ENCODE data around the gene NRROS. TPM values are rescaled to one million over a fixed set of nuclear protein-coding genes. Genes with fewer than 3 reads are reported as not detected.

The NRROS gene
- total RNA-seq, 1 donor from 2014 or later: 20.7 TPM

DNA sequence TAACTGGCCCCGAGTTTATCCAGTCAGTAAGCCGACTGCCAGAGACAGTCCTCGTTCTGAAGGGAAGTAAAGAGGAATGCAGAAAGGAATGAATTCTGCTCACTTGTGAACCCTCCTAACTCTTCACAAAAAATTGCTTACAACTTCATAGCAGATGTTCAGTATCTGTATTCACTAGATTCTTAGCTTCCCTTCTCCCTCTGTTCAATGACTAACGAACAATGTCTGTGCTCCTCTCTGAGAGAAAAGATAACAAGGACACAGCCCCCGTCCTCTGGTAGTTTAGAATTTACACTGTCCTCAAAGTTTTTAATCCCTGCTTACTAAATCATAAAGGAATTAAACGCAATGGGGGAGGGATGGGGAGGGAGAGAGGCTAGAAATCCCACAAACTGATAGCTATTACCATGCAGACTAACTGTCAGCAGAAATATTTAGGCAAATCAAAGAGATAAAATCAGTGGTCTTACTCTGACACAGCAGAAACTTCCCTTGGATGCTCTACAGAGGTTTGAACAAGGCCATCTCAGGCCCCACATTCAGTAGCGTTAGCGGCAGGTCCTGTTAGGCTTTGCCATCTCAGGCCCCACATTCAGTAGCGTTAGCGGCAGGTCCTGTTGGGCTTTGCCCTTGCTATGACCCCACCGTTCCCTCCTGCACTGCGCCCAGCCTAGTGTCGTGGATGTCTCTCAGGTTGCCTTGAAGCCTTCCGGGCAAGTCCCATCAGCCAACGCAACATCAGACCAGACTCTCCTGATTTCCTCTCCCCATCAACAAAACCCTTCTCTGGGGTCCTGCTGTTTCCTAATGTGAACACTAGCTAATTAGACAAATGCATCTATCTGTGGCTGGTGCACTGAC, 23.4 kb downstream of the NRROS start:
- no peak overlapping the region for H3K4me3 ChIP-seq
- TF ChIP-seq, protein P1, sequence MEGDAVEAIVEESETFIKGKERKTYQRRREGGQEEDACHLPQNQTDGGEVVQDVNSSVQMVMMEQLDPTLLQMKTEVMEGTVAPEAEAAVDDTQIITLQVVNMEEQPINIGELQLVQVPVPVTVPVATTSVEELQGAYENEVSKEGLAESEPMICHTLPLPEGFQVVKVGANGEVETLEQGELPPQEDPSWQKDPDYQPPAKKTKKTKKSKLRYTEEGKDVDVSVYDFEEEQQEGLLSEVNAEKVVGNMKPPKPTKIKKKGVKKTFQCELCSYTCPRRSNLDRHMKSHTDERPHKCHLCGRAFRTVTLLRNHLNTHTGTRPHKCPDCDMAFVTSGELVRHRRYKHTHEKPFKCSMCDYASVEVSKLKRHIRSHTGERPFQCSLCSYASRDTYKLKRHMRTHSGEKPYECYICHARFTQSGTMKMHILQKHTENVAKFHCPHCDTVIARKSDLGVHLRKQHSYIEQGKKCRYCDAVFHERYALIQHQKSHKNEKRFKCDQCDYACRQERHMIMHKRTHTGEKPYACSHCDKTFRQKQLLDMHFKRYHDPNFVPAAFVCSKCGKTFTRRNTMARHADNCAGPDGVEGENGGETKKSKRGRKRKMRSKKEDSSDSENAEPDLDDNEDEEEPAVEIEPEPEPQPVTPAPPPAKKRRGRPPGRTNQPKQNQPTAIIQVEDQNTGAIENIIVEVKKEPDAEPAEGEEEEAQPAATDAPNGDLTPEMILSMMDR (IDR thresholded peaks at IDR 0.05): no peak
- peaks cover 38% of the 10 kb centered on the region for H3K36me3 ChIP-seq
- no peaks in the 10 kb centered on the region for H3K4me1 ChIP-seq
- H3K27ac ChIP-seq: no peak overlapping the region
- H3K9me3 ChIP-seq: no peaks in the 10 kb centered on the region
- H3K27me3 ChIP-seq (ENCODE audit: low read depth): no peaks in the 10 kb centered on the region
- intact Hi-C loops (cut with DNase I): no loop called here
- DNase-seq (no peak), ATAC-seq (no peak)

DNA sequence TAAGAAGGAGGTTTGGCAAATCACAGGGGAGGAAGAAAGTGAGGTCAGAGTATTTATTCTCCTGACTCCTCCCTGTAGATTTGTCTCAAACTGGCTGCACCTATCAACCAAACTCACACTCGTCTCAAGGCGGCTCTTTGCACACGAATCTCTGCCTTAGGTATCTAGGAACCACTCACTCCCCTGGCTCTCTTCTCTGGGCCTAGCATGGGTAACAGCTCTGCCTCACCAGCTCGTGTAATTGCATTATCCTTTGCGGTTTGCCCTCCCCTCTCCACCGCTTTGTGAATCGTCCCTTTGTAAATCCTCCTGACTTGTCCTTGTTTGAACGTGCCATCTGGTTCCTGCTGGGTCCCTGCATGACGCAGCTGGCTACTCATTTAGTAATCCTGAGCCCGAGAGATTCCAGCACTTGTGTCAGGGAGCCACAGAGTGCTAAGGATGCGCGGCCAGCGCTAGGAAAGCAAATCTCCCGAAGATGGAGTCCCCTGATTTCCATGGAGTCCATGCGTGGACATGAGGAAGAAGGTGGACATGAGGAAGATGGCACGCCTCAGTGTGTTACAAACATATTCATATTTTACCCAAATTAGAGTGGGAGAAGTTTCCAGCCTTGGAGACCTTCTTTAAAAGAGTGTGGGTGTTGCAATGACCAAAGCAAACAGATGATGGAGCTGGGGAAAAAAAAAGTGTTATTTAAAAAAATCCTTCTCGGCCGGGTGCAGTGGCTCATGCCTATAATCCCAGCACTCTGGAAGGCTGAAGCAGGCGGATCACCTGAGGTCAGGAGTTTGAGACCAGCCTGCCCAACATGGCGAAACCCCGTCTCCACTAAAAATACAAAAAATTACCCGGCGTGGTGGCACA, 26.7 kb downstream of the NRROS start:
- Histone ChIP-seq H3K9me3 (no peaks in the 10 kb centered on the region), H3K4me3 (no peak overlapping the region), H3K27me3 (ENCODE audit: low read depth) (no peaks in the 10 kb centered on the region), H3K4me1 (peaks cover 17% of the 10 kb centered on the region), H3K36me3 (peaks cover 12% of the 10 kb centered on the region), H3K27ac (no peak overlapping the region)
- intact Hi-C loops (cut with DNase I): no loop called here
- ATAC-seq: no peak
- TF ChIP-seq, protein P1 (IDR thresholded peaks at IDR 0.05): no peak
- no peak for DNase-seq

DNA sequence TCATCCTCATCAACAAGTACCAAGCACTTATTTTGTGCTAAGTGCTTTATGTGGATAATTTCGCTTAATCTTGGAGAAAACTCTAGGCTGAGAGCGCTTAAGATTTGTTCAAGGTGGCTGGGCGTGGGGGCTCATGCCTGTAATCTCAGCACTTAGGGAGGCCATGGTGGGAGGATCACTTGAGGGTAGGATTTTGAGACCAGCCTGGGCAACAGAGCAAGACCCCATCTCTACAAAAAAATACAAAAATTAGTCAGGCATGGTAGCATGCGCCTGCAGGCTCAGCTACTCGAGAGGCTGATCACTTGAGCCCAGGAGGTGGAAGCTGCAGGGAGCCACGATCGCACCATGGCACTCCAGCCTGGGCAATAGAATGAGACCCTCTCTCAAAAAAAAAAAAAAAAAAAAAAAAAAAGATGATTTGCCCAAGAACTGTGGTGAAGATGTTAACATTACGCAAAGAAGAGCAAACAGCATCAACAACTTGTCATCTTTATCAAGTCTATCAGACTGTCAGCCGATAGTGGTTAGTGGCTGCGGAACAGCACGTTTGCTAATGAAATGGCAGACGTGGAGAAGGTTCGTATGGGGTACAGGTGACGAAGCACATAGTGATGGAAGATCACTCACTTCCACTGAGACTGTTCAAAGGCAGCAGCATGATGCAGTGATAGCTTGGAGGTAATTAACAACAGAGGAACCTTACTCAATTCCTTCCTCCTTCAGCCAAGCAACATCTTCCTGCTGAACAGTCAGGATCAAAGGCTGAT, 27.7 kb downstream of the NRROS start:
- Histone ChIP-seq H3K9me3 (no peaks in the 10 kb centered on the region), H3K27me3 (ENCODE audit: low read depth) (no peaks in the 10 kb centered on the region), H3K4me3 (no peak overlapping the region), H3K4me1 (peaks cover 17% of the 10 kb centered on the region), H3K27ac (no peak overlapping the region), H3K36me3 (peaks cover 2% of the 10 kb centered on the region)
- TF ChIP-seq, protein P1 (IDR thresholded peaks at IDR 0.05): no peak
- DNase-seq (no peak), ATAC-seq (no peak)
- intact Hi-C loops (cut with DNase I): no loop called here

DNA sequence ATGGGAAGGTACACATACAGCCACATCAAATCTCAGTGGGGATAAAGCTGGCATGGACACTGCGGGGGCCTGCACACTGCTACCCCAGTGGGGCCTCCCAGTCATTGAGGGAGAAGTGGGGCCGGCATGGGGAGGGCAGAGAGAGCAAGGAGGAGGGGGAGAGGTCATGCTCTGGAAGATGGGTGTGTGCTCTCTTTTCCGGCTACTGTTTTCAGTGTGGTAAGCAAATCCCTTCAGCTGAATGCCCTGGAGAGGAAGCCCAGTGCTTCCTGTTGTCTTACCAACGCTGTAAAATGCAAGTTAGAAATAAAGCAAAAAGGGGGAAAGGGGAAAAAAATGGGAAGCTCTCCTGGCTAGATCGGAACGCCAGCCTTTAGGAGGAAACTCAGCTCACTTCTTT, 30.8 kb downstream of the NRROS start:
- ATAC-seq (peak; percentile 59 to 66), DNase-seq (no peak)
- Histone ChIP-seq H3K27me3 (ENCODE audit: low read depth) (no peaks in the 10 kb centered on the region), H3K36me3 (no peaks in the 10 kb centered on the region), H3K27ac (peak overlapping the region; percentile 46), H3K4me1 (peaks cover 17% of the 10 kb centered on the region), H3K9me3 (no peaks in the 10 kb centered on the region), H3K4me3 (peak overlapping the region; percentile 24)
- intact Hi-C loops (cut with DNase I): no loop called here
- TF ChIP-seq, protein P1 (IDR thresholded peaks at IDR 0.05): no peak

DNA sequence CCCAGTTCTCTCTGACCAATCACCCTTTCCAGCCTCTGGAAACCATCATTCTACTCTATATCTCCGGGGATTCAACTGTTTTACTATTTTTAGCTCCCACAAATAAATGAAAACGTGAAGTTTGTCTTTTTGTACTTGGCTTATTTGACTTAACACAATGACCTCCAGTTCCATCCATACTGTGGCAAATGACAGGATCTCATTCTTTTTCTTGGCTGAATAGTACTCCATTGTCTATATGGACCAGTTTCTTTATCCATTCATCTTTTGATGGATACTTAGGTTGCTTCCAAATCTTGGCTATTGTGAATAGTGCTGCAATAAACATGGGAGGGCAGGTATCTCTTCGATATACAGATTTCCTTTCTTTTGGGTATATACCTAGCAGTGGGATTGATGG, 34.1 kb downstream of the NRROS start:
- no peaks in the 10 kb centered on the region for H3K9me3 ChIP-seq
- peaks cover 39% of the 10 kb centered on the region for H3K4me1 ChIP-seq
- H3K27me3 ChIP-seq (ENCODE audit: low read depth): no peaks in the 10 kb centered on the region
- no peaks in the 10 kb centered on the region for H3K36me3 ChIP-seq
- TF ChIP-seq, protein P1 (IDR thresholded peaks at IDR 0.05): no peak
- H3K27ac ChIP-seq: no peak overlapping the region
- ATAC-seq: no peak
- DNase-seq: no peak
- intact Hi-C loops (cut with DNase I): no loop called here
- H3K4me3 ChIP-seq: no peak overlapping the region

All from lower lobe of right lung (tissue), 2 donors.